ENCODE results near the gene KBTBD3.
"Not testable (repeated sequence)": the region's sequence is repeated elsewhere in the genome, so short reads cannot be mapped to it uniquely, and the experiment has no call there.

The KBTBD3 gene

DNA sequence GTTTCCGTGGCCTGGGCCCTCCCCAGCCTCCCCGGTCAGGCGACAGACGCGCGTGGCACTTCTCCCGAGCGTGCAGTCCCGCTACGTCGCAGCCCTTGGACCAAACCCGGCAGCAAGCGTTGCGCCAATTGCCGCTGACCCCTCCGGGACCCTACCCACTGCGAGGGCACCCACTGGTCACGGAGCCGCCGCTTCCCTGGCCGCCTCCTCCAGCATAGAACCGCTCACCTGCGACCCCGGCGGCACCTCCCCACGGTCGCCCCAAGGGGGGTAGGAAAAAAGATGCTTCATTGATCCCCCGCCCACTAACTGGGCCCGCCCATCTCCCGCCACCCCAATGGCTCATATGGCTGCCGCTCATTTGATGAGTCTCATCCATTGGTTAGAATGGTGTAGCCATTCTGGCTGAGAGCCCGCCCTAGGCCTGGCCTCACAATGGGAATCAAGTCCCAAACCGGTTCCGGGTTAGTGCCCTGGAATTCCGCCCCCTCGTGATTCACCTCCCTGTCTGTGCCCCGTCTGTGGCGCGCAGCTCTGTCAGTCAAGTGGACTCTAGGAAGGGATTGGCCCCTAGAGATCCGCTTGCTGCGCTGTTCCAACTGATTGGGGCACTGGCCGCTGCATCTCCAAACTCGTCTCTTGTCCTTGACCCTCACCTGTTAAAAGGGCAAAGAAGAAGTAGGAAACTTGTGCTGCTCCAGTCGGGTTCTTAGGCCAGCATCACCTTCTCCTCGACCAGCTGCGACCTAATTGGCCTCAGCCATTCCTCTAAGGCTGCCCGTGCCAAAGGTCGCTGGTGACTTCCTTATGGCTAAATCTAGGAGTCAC is 55.0 kb downstream of the KBTBD3 start, which contains the start of gene MSANTD4:
Gene MSANTD4, minus strand, starts transcription at position 274 of the 828 bp plus-strand sequence. CDS start 11,323 bp downstream, outside the sequence.
- Histone ChIP-seq H3K27ac (ENCODE audit: low read depth, low read length) (peak within 1 kb of the TSS; percentile 81), H3K27me3 (ENCODE audit: control insufficient read depth, insufficient read depth, low read length) (no peaks in the 10 kb centered on the region), H3K4me3 (ENCODE audit: low read depth, low read length) (peak within 1 kb of the TSS; percentile 95), H3K9ac (ENCODE audit: low read depth, low read length) (peak within 1 kb of the TSS; percentile 78), H3K4me1 (ENCODE audit: control insufficient read depth, insufficient read depth, low read length) (peaks cover 9% of the 10 kb centered on the region), H3K36me3 (ENCODE audit: control insufficient read depth, insufficient read depth, low read length) (no peaks in the 10 kb centered on the region), H3K9me3 (ENCODE audit: control insufficient read depth, insufficient read depth, low read length) (0 out of 2 replicates have a peak, but pooled peaks cover 2% of the 10 kb centered on the region)

DNA sequence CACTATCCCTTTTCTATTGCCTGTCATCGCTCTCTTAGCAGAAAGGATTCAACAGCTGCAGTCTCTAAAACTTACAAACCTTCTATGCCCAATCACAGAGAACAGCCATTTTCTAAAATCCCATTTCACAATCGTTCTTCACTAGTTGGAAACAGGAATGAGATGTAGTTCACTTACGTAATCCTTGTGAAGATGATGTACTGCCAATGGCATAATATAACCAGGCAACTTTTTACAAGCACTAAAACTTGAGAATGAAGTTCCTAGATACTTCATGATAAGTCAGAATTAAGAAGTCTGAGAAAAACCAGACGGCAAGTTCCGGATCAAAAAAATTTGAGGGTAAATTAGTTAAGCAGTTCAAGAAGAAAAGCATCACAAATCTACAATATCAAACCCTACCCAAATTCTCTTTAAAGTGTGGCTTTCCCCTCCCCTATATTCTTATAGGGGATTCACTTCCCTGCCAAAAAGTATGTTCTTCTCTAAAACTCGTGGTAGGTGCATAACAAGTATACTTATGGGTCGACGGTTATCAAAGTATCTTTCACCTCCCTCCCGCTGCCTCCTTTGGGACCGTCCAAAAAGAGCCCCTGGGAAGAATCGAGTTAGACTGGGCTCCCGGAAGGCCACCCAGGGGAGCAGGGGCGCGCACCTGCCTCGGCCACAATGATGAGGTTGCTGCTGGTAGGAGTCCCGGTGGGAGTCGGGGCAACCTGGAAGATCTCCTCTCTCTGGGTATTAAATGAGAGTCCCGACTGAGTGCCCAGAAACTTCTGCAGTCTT is 55.8 kb downstream of the KBTBD3 start:
- Histone ChIP-seq H3K36me3 (ENCODE audit: control insufficient read depth, insufficient read depth, low read length) (no peaks in the 10 kb centered on the region), H3K9ac (ENCODE audit: low read depth, low read length) (peak overlapping the region; percentile 78), H3K4me3 (ENCODE audit: low read depth, low read length) (peak overlapping the region; percentile 95), H3K9me3 (ENCODE audit: control insufficient read depth, insufficient read depth, low read length) (no peaks in the 10 kb centered on the region), H3K4me1 (ENCODE audit: control insufficient read depth, insufficient read depth, low read length) (peaks cover 9% of the 10 kb centered on the region), H3K27me3 (ENCODE audit: control insufficient read depth, insufficient read depth, low read length) (no peaks in the 10 kb centered on the region), H3K27ac (ENCODE audit: low read depth, low read length) (no peak overlapping the region)

DNA sequence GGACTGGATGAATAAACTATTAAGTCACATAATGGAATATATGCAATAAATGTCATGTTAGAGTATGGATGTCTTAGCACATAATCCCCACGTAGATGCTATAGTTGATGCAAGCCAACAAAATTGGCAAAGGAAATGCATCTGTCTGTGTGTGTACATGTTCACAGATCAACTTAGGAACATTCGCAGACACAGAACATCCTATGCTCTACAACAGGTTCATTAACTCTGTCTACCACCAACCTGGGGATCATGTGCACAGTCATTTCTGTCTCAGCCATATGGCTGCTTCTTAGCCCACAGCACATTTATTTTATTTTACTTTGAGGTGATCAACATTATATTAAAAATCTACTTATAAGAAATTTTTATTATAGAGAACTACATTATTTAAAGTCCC is 60.1 kb downstream of the KBTBD3 start:
- no peaks in the 10 kb centered on the region for H3K9me3 ChIP-seq (ENCODE audit: control insufficient read depth, insufficient read depth, low read length)
- peaks cover 19% of the 10 kb centered on the region for H3K4me1 ChIP-seq (ENCODE audit: control insufficient read depth, insufficient read depth, low read length)
- no peaks in the 10 kb centered on the region for H3K27me3 ChIP-seq (ENCODE audit: control insufficient read depth, insufficient read depth, low read length)
- no peak overlapping the region for H3K9ac ChIP-seq (ENCODE audit: low read depth, low read length)
- no peak overlapping the region for H3K27ac ChIP-seq (ENCODE audit: low read depth, low read length)
- no peak overlapping the region for H3K4me3 ChIP-seq (ENCODE audit: low read depth, low read length)
- no peaks in the 10 kb centered on the region for H3K36me3 ChIP-seq (ENCODE audit: control insufficient read depth, insufficient read depth, low read length)

DNA sequence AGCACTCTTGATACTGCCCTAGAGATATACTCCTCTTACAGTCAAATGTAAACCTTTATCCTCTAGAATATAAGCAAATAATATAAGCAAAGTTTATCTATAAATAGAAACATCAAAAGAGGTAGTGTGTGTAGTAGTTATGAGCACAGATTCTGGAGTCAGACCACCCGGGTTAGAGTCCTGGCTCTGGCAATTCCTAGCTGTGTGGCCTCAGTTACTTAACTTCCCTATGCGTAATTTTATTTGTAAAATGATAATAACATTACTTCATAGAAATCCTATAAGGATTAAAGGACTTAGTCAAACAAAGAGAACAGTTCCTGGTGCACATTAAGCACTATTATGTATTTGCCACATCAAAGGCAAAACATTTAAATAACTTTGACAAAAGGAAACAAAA is 62.1 kb downstream of the KBTBD3 start:
- Histone ChIP-seq H3K36me3 (ENCODE audit: control insufficient read depth, insufficient read depth, low read length) (peaks cover 15% of the 10 kb centered on the region), H3K27ac (ENCODE audit: low read depth, low read length) (no peak overlapping the region), H3K4me1 (ENCODE audit: control insufficient read depth, insufficient read depth, low read length) (peaks cover 12% of the 10 kb centered on the region; the same call in 1 of the 2 replicates), H3K9ac (ENCODE audit: low read depth, low read length) (no peak overlapping the region), H3K27me3 (ENCODE audit: control insufficient read depth, insufficient read depth, low read length) (no peaks in the 10 kb centered on the region), H3K4me3 (ENCODE audit: low read depth, low read length) (no peak overlapping the region), H3K9me3 (ENCODE audit: control insufficient read depth, insufficient read depth, low read length) (no peaks in the 10 kb centered on the region)

DNA sequence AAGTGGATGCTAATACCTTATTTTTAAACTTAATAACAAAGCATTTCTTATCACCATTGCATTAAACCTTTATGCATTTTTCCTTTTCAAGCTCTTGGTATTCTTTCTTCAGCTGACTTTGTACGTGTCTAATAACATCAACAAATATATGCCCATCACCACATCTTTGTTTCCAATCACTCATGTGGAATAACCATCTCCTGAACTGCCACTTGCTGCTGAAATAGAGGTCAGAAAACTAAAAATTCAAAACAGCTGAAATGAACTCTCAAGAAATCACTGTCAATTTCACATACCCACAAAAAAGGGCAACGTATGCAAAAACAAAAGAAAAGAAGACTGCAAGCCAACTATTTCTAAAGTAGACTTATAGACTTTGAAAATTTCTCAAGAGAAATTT is 62.5 kb downstream of the KBTBD3 start:
- no peak overlapping the region for H3K4me3 ChIP-seq (ENCODE audit: low read depth, low read length)
- no peak overlapping the region for H3K9ac ChIP-seq (ENCODE audit: low read depth, low read length)
- peaks cover 20% of the 10 kb centered on the region for H3K36me3 ChIP-seq (ENCODE audit: control insufficient read depth, insufficient read depth, low read length)
- no peaks in the 10 kb centered on the region for H3K9me3 ChIP-seq (ENCODE audit: control insufficient read depth, insufficient read depth, low read length)
- H3K27me3 ChIP-seq (ENCODE audit: control insufficient read depth, insufficient read depth, low read length), result no peaks in the 10 kb centered on the region
- no peak overlapping the region for H3K27ac ChIP-seq (ENCODE audit: low read depth, low read length)
- H3K4me1 ChIP-seq (ENCODE audit: control insufficient read depth, insufficient read depth, low read length), result peaks cover 12% of the 10 kb centered on the region; the same call in 1 of the 2 replicates

DNA sequence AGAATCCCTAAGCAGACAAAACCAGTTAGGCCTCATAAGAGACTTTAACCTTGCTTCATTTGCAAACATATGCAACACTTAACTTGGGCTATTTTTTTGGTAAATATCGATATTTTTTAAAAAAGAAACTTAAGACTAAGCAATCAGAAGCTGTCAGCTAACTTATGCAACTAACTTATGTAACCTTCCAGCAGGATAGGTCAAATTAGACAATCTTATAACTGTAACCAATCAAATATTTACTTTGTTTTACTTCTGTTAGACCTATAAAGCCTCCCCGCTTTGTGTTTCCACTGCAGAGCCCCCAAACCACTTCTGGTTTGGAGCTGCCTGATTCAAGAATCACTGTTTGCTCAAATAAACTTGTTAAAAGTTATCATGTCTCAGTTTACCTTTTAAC is 63.1 kb downstream of the KBTBD3 start:
- Histone ChIP-seq H3K4me1 (ENCODE audit: control insufficient read depth, insufficient read depth, low read length) (peaks cover 12% of the 10 kb centered on the region; the same call in 1 of the 2 replicates), H3K9me3 (ENCODE audit: control insufficient read depth, insufficient read depth, low read length) (no peaks in the 10 kb centered on the region), H3K4me3 (ENCODE audit: low read depth, low read length) (no peak overlapping the region), H3K27me3 (ENCODE audit: control insufficient read depth, insufficient read depth, low read length) (no peaks in the 10 kb centered on the region), H3K27ac (ENCODE audit: low read depth, low read length) (no peak overlapping the region), H3K9ac (ENCODE audit: low read depth, low read length) (no peak overlapping the region), H3K36me3 (ENCODE audit: control insufficient read depth, insufficient read depth, low read length) (peaks cover 26% of the 10 kb centered on the region)

DNA sequence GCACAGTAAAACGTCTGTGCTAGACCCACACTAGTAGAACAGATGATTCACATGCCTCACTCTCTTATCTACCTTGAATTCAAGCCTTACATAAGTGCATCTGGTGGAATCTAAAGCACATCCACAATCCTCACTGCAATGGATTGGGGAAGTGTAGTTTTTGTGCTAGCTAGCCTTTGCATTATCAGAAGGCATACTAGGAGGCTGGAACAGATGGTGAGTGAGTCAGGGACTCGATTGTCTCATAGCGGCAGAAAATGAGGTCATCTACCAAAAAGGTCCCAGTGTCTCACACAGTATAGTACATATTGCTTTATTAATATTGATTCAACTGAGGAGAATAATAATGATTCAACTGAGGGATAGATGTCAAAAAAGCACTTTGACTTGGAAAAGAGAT is 64.4 kb downstream of the KBTBD3 start:
- Histone ChIP-seq H3K27me3 (ENCODE audit: control insufficient read depth, insufficient read depth, low read length) (no peaks in the 10 kb centered on the region), H3K9me3 (ENCODE audit: control insufficient read depth, insufficient read depth, low read length) (no peaks in the 10 kb centered on the region), H3K4me3 (ENCODE audit: low read depth, low read length) (no peak overlapping the region), H3K4me1 (ENCODE audit: control insufficient read depth, insufficient read depth, low read length) (peaks cover 12% of the 10 kb centered on the region; the same call in 1 of the 2 replicates), H3K27ac (ENCODE audit: low read depth, low read length) (no peak overlapping the region), H3K36me3 (ENCODE audit: control insufficient read depth, insufficient read depth, low read length) (peaks cover 38% of the 10 kb centered on the region), H3K9ac (ENCODE audit: low read depth, low read length) (no peak overlapping the region)

DNA sequence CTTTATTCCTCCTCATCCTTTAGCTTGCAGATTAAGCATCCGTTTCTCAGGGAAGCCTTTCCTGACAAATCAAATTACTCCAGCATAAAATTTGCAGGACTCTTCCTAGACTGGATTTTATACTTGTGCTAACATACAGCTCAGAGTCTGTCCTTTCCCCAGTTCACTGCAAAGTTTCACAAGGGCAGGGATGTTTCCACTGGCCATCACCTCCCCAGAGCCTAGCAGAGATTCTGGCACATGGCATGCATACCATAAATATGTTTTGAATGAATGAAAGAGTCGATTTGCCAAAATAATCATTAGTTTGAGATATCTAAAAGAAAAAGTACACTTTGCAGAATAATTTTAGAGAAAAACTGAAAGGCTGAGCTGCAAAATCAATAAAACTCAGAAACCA is 65.7 kb downstream of the KBTBD3 start:
- Histone ChIP-seq H3K4me3 (ENCODE audit: low read depth, low read length) (no peak overlapping the region), H3K9ac (ENCODE audit: low read depth, low read length) (no peak overlapping the region), H3K27ac (ENCODE audit: low read depth, low read length) (no peak overlapping the region), H3K9me3 (ENCODE audit: control insufficient read depth, insufficient read depth, low read length) (no peaks in the 10 kb centered on the region), H3K27me3 (ENCODE audit: control insufficient read depth, insufficient read depth, low read length) (no peaks in the 10 kb centered on the region), H3K36me3 (ENCODE audit: control insufficient read depth, insufficient read depth, low read length) (peaks cover 51% of the 10 kb centered on the region), H3K4me1 (ENCODE audit: control insufficient read depth, insufficient read depth, low read length) (peaks cover 12% of the 10 kb centered on the region; the same call in 1 of the 2 replicates)

DNA sequence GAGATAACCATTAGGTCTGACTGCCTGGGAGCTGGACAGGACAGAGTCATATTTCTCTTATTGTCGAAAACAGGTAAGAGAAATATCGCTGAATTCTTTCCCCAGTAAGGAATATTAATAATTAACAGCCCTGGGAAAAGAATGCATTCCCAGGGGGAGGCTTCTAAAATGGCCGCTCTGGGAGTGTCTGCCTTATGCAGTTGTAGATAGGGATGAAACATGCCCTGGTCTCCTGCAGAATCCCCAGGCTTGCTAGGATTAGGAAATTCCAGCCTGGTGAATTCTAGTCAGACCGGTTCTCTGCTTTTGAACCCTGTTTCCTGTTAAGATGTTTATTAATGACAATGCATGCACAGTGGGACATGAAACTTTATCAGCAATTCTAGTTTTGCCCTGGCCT is 74.1 kb downstream of the KBTBD3 start:
- not testable (repeated sequence) for H3K27ac ChIP-seq (ENCODE audit: low read depth, low read length); H3K9ac ChIP-seq (ENCODE audit: low read depth, low read length); H3K9me3 ChIP-seq (ENCODE audit: control insufficient read depth, insufficient read depth, low read length); H3K4me1 ChIP-seq (ENCODE audit: control insufficient read depth, insufficient read depth, low read length); H3K27me3 ChIP-seq (ENCODE audit: control insufficient read depth, insufficient read depth, low read length); H3K4me3 ChIP-seq (ENCODE audit: low read depth, low read length)
- peaks cover 25% of the 10 kb centered on the region for H3K36me3 ChIP-seq (ENCODE audit: control insufficient read depth, insufficient read depth, low read length)

DNA sequence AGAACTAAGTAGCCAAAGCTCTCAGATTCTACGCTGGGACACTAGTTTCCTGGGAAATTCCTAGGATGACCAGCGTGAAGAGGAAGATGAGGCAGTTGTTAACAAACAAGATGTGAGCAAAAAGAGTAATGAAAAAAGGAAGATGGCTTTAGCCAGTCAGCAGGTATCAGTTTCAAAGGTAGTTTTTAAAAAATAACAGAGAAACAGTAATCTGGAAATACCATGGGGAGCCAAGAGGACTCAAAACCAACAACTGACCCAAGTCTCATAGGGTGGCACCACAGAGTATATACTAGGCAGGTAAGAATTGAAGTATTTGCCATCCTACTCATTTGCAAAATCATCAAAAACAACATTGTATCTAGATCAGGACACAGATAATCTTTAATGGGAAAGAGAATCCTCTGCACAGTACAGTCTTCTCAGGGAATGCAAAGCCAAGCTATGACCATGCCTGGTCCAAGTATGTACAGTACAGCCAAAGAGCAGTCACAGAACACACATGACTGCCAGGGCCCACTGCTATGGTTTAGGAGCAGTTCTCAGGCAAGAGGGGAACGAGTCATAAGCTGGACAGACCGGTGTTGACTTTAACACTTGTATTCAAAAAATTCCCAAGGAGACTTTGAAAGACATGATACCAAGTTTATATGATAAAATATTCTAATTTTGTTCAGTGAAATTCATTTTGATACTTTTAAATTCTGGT is 75.7 kb downstream of the KBTBD3 start:
- Histone ChIP-seq H3K4me3 (ENCODE audit: low read depth, low read length) (no peak overlapping the region), H3K27me3 (ENCODE audit: control insufficient read depth, insufficient read depth, low read length) (no peaks in the 10 kb centered on the region), H3K27ac (ENCODE audit: low read depth, low read length) (no peak overlapping the region), H3K36me3 (ENCODE audit: control insufficient read depth, insufficient read depth, low read length) (peaks cover 12% of the 10 kb centered on the region), H3K4me1 (ENCODE audit: control insufficient read depth, insufficient read depth, low read length) (no peaks in the 10 kb centered on the region), H3K9me3 (ENCODE audit: control insufficient read depth, insufficient read depth, low read length) (peaks cover 8% of the 10 kb centered on the region; the same call in 1 of the 2 replicates), H3K9ac (ENCODE audit: low read depth, low read length) (no peak overlapping the region)

Measured in HUES48 (cell line).